ENCODE measurements around the gene SIL1. TPM values are rescaled to one million over a fixed set of nuclear protein-coding genes. Genes with fewer than 3 reads are reported as not detected.

Gene SIL1
- total and polyA plus RNA-seq, 2 of the 13 experiments (the other 11 are each of a cell fraction or from before 2014, with no cell fraction given), result 26.0 to 30.0 TPM

DNA sequence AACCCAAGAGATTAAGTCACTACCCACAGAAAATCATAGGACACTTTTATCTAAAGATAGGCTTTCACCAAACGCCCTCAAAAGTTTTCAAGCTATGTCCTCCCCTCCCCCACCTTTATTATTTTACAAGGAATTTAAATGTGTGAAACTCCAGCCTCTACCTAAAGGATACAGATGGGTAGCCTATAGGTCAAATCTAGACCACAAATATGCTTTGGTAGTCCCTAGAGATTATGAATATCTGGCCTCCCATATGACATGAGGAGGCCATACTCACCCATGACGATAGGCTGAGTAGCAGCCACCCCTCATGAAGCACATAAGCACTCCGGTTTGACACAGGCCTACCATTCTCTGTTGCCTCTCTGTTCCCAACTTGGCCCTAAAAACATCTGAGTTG lies 11.9 kb downstream of the SIL1 start (continued):
- TF ChIP-seq RNF2 (conservative IDR thresholded peaks at IDR 0.05; ENCODE audit: low read depth) (no peak), PRMT3 (CRISPR knock-in tag; IDR thresholded peaks at IDR 0.05; ENCODE audit: borderline replicate concordance, low read depth) (no peak), DMAP1 (CRISPR knock-in tag; IDR thresholded peaks at IDR 0.05) (no peak), RBFOX2 (IDR thresholded peaks at IDR 0.05; ENCODE audit: low read depth, low read length) (no peak), ZNF747 (CRISPR knock-in tag; IDR thresholded peaks at IDR 0.05; ENCODE audit: borderline replicate concordance) (no peak), HOMEZ (CRISPR knock-in tag; IDR thresholded peaks at IDR 0.05; ENCODE audit: low read depth) (no peak), ZNF607 (CRISPR knock-in tag; IDR thresholded peaks at IDR 0.05; ENCODE audit: borderline replicate concordance) (no peak)
- TF ChIP-seq, protein P1, sequence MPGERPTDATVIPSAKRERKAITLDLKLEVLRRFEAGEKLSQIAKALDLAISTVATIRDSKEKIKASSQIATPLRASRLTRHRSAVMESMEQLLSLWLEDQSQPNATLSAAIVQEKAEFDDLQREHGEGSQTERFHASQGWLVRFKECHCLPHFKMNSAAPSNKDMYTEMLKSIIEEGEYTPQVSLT (CRISPR knock-in tag; IDR thresholded peaks at IDR 0.05; ENCODE audit: borderline replicate concordance, low read depth), result no peak

DNA sequence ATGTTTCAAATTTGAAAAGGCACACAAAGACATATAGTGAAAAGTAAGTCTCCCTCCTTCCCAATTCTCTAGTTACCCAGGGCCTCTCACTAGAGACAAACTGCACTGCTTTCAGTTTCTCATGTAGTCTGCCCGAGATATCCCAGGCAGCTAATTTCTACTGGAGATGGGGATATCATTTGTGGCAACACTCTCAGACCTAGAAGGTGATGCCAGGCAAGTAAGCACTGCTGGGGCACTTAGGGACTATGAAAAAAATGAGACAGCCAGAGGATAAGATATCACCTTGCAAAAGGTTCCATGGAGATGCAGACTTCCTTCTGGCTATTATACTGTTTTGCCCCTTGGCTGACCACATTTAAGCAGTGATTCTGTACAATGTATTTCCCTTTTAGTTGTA lies 12.6 kb downstream of the SIL1 start:
- Histone ChIP-seq H4K20me1 (ENCODE audit: insufficient read depth, low read length) (no peaks in the 10 kb centered on the region), H3K27me3 (ENCODE audit: control insufficient read depth in 1 of 2, insufficient read depth in 2 of 2, low read length in 2 of 2) (no peaks in the 10 kb centered on the region), H3K4me3 (replicated peaks in 1 of 3; ENCODE audit: insufficient read depth in 1 of 3, low read depth in 2 of 3, low read length in 3 of 3) (no peak overlapping the region), H3K79me2 (ENCODE audit: insufficient read depth, low read length) (peaks cover 1% of the 10 kb centered on the region), H3K36me3 (replicated peaks in 1 of 2; ENCODE audit: control insufficient read depth in 1 of 2, insufficient read depth in 2 of 2, low read length in 2 of 2) (0 out of 5 replicates have a peak, but pooled peaks cover 0 to 4% of the 10 kb centered on the region in 2 experiments), H3K27ac (ENCODE audit: extremely low read length, insufficient read depth, low read length) (no peak overlapping the region), H3K9ac (ENCODE audit: insufficient read depth, low read depth, low read length) (no peak overlapping the region), H3K4me1 (ENCODE audit: insufficient read depth, low read length) (peaks cover 11% of the 10 kb centered on the region), H3K9me3 (ENCODE audit: low read length) (no peaks in the 10 kb centered on the region), H2AFZ (ENCODE audit: low read length) (no peak overlapping the region), H3K4me2 (ENCODE audit: low read depth, low read length) (no peak overlapping the region)
- CTCF ChIA-PET (ENCODE audit: low intra/inter-chr PET ratio, low total read pairs), result no interaction called here
- POLR2A ChIA-PET, result no interaction called here
- no TSS peak for BruUV-seq (replicated peaks)
- in situ Hi-C loops (cut with HindIII; ENCODE audit: extremely low pct_ligation_motif_present, low pct_unique_long_range_greater_than_20kb), result no loop called here
- intact Hi-C loops (cut with micrococcal nuclease; ENCODE audit: unreplicated experiment), result no loop called here
- FAIRE-seq (no peak), ATAC-seq (no peak), DNase-seq (ENCODE audit: low spot score) (no peak)
- 100% methylated on average over 1 of the region's 1 CpG for WGBS (ENCODE audit: low lambda C conversion rate)
- TF ChIP-seq RFX1 (IDR thresholded peaks at IDR 0.05), result no peak
- TF ChIP-seq, protein P2, sequence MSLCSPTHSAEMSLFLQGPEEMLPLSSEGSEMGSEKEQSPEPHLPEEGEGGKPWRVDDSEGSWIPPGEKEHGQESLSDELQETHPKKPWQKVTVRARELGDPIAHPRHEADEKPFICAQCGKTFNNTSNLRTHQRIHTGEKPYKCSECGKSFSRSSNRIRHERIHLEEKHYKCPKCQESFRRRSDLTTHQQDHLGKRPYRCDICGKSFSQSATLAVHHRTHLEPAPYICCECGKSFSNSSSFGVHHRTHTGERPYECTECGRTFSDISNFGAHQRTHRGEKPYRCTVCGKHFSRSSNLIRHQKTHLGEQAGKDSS (CRISPR knock-in tag; IDR thresholded peaks at IDR 0.05; ENCODE audit: borderline replicate concordance, low read depth), result no peak
- TF ChIP-seq ZNF780A (CRISPR knock-in tag; IDR thresholded peaks at IDR 0.05), result no peak
- no peak for TF ChIP-seq PHF20 (CRISPR knock-in tag; IDR thresholded peaks at IDR 0.05)
- TF ChIP-seq ZFYVE20 (CRISPR knock-in tag; IDR thresholded peaks at IDR 0.05; ENCODE audit: borderline replicate concordance, low read depth), result no peak
- TF ChIP-seq ZBTB3 (CRISPR knock-in tag; IDR thresholded peaks at IDR 0.05; ENCODE audit: borderline replicate concordance, low read depth), result no peak
- TF ChIP-seq LCORL (IDR thresholded peaks at IDR 0.05), result no peak
- no peak for TF ChIP-seq LCORL (CRISPR knock-in tag; IDR thresholded peaks at IDR 0.05)
- no peak for TF ChIP-seq RBM22 (optimal IDR thresholded peaks at IDR 0.05; ENCODE audit: low read length)
- no peak for TF ChIP-seq IRF9 (CRISPR knock-in tag; IDR thresholded peaks at IDR 0.05; ENCODE audit: borderline replicate concordance)
- TF ChIP-seq ELF1 (CRISPR knock-in tag; IDR thresholded peaks at IDR 0.05), result no peak
- TF ChIP-seq CHCHD3 (CRISPR knock-in tag; IDR thresholded peaks at IDR 0.05), result no peak
